ENCODE results near the gene FTHL17.

Gene FTHL17

GRCh38 chrX:31071725-31072124 lies at the start of gene FTHL17:
Gene FTHL17 (minus strand): TSS chrX:31072041. CDS start chrX:31071953, 88 bp downstream.
- no peak for DNase-seq

- no peak for DNase-seq
These were observed 45.4 kb upstream of the FTHL17 start for GRCh38 chrX:31117266-31117665.

- DNase-seq: no peak
These were observed 43.6 kb upstream of the FTHL17 start for GRCh38 chrX:31115398-31115797.

GRCh38 chrX:31114858-31115257 lies 43.0 kb upstream of the FTHL17 start:
- DNase-seq: no peak

GRCh38 chrX:31112226-31112999 lies 40.6 kb upstream of the FTHL17 start:
- no peak for DNase-seq

GRCh38 chrX:31110657-31111056 lies 38.8 kb upstream of the FTHL17 start:
- no peak for DNase-seq

GRCh38 chrX:31099536-31100090 lies 27.8 kb upstream of the FTHL17 start:
- DNase-seq: no peak

- no peak for DNase-seq
These were observed 26.2 kb upstream of the FTHL17 start for GRCh38 chrX:31098079-31098478.

- no peak for DNase-seq
These were observed 21.8 kb upstream of the FTHL17 start for GRCh38 chrX:31093639-31093975.

- DNase-seq: no peak
These were observed 21.3 kb upstream of the FTHL17 start for GRCh38 chrX:31092970-31093638.

GRCh38 chrX:31092476-31092875 lies 20.6 kb upstream of the FTHL17 start:
- DNase-seq: no peak

- DNase-seq: no peak
These were observed 20.0 kb upstream of the FTHL17 start for GRCh38 chrX:31091819-31092218.

GRCh38 chrX:31074522-31074921 lies 2.7 kb upstream of the FTHL17 start:
- DNase-seq: no peak

- no peak for DNase-seq
These were observed 579 bp downstream of the FTHL17 start for GRCh38 chrX:31071262-31071661.

- no peak for DNase-seq
These were observed 1.8 kb downstream of the FTHL17 start for GRCh38 chrX:31070057-31070468.

- no peak for DNase-seq
These were observed 8.7 kb downstream of the FTHL17 start for GRCh38 chrX:31063114-31063513.

GRCh38 chrX:31061091-31061490 lies 10.8 kb downstream of the FTHL17 start:
- DNase-seq: no peak

- DNase-seq: no peak
These were observed 11.8 kb downstream of the FTHL17 start for GRCh38 chrX:31060016-31060415.

GRCh38 chrX:31058284-31058683 lies 13.6 kb downstream of the FTHL17 start:
- no peak for DNase-seq

- DNase-seq: no peak
These were observed 14.2 kb downstream of the FTHL17 start for GRCh38 chrX:31057691-31058090.

- no peak for DNase-seq
These were observed 14.6 kb downstream of the FTHL17 start for GRCh38 chrX:31057291-31057690.

- no peak for DNase-seq
These were observed 18.2 kb downstream of the FTHL17 start for GRCh38 chrX:31053621-31054020.

- DNase-seq: no peak
These were observed 32.5 kb downstream of the FTHL17 start for GRCh38 chrX:31039327-31039711.

GRCh38 chrX:31038575-31039326 lies 33.1 kb downstream of the FTHL17 start:
- DNase-seq: no peak
